ENCODE results near the gene RBM19. TPM values are rescaled to one million over a fixed set of nuclear protein-coding genes. Genes with fewer than 3 reads are reported as not detected.

Gene RBM19
- total and polyA plus RNA-seq, 2 donors (not counting 1 experiment from before 2014, with no cell fraction given): 10.5 to 16.5 TPM

- Histone ChIP-seq H4K20me1 (ENCODE audit: control insufficient read depth, extremely low read depth, insufficient read depth, low read length) (no peaks in the 10 kb centered on the region), H3K4me3 (replicated peaks in 1 of 4; ENCODE audit: control extremely low read depth in 1 of 4, insufficient read depth in 1 of 4, low read depth in 3 of 4, low read length in 4 of 4) (no peak overlapping the region), H3K4me1 (ENCODE audit: control insufficient read depth, extremely low read depth, insufficient read depth, low read length) (no peaks in the 10 kb centered on the region), H3K79me2 (ENCODE audit: control insufficient read depth, insufficient read depth, low read length) (no peaks in the 10 kb centered on the region), H3K27ac (ENCODE audit: insufficient read depth, low read length) (no peak overlapping the region), H3K4me2 (ENCODE audit: extremely low read depth, insufficient read depth, low read length) (no peak overlapping the region), H2AFZ (ENCODE audit: low read length) (no peak overlapping the region), H3K27me3 (ENCODE audit: control insufficient read depth, insufficient read depth, low read length) (no peaks in the 10 kb centered on the region), H3K9me3 (ENCODE audit: control insufficient read depth, insufficient read depth, low read depth, low read length) (no peaks in the 10 kb centered on the region), H3K9ac (ENCODE audit: insufficient read depth, low read length) (no peak overlapping the region), H3K36me3 (ENCODE audit: control insufficient read depth, insufficient read depth, low read length) (peaks cover 4% of the 10 kb centered on the region)
- TF ChIP-seq CTCF (conservative IDR thresholded peaks at IDR 0.05 in 1 of 2, IDR thresholded peaks at IDR 0.05 in 1 of 2; ENCODE audit: low read depth in 1 of 2, low read length in 2 of 2) (no peak), EZH2 (IDR thresholded peaks at IDR 0.05; ENCODE audit: low read length, missing control alignments) (no peak)
- DNase-seq (ENCODE audit: low read depth in 2 of 2): no peak
These were observed 25.0 kb downstream of the RBM19 start for GRCh38 chr12:113941208-113941486.

- Histone ChIP-seq H2AFZ (ENCODE audit: low read length) (no peak overlapping the region), H3K4me1 (ENCODE audit: control insufficient read depth, extremely low read depth, insufficient read depth, low read length) (no peaks in the 10 kb centered on the region), H3K79me2 (ENCODE audit: control insufficient read depth, insufficient read depth, low read length) (no peaks in the 10 kb centered on the region), H3K27me3 (ENCODE audit: control insufficient read depth, insufficient read depth, low read length) (no peaks in the 10 kb centered on the region), H3K9ac (ENCODE audit: insufficient read depth, low read length) (no peak overlapping the region), H3K27ac (ENCODE audit: insufficient read depth, low read length) (no peak overlapping the region), H4K20me1 (ENCODE audit: control insufficient read depth, extremely low read depth, insufficient read depth, low read length) (no peaks in the 10 kb centered on the region), H3K4me2 (ENCODE audit: extremely low read depth, insufficient read depth, low read length) (no peak overlapping the region), H3K4me3 (replicated peaks in 1 of 4; ENCODE audit: control extremely low read depth in 1 of 4, insufficient read depth in 1 of 4, low read depth in 3 of 4, low read length in 4 of 4) (no peak overlapping the region), H3K9me3 (ENCODE audit: control insufficient read depth, insufficient read depth, low read depth, low read length) (no peaks in the 10 kb centered on the region), H3K36me3 (ENCODE audit: control insufficient read depth, insufficient read depth, low read length) (peaks cover 4% of the 10 kb centered on the region)
- TF ChIP-seq CTCF (conservative IDR thresholded peaks at IDR 0.05 in 1 of 2, IDR thresholded peaks at IDR 0.05 in 1 of 2; ENCODE audit: low read depth in 1 of 2, low read length in 2 of 2): no peak
- TF ChIP-seq EZH2 (IDR thresholded peaks at IDR 0.05; ENCODE audit: low read length, missing control alignments): no peak
- no peak for DNase-seq (ENCODE audit: low read depth in 2 of 2)
These were observed 25.5 kb downstream of the RBM19 start for GRCh38 chr12:113940357-113941207.

- Histone ChIP-seq H3K36me3 (ENCODE audit: control insufficient read depth, insufficient read depth, low read length) (peaks cover 4% of the 10 kb centered on the region), H3K4me2 (ENCODE audit: extremely low read depth, insufficient read depth, low read length) (no peak overlapping the region), H4K20me1 (ENCODE audit: control insufficient read depth, extremely low read depth, insufficient read depth, low read length) (no peaks in the 10 kb centered on the region), H3K9me3 (ENCODE audit: control insufficient read depth, insufficient read depth, low read depth, low read length) (no peaks in the 10 kb centered on the region), H3K27ac (ENCODE audit: insufficient read depth, low read length) (no peak overlapping the region), H3K79me2 (ENCODE audit: control insufficient read depth, insufficient read depth, low read length) (no peaks in the 10 kb centered on the region), H3K27me3 (ENCODE audit: control insufficient read depth, insufficient read depth, low read length) (no peaks in the 10 kb centered on the region), H3K4me3 (replicated peaks in 1 of 4; ENCODE audit: control extremely low read depth in 1 of 4, insufficient read depth in 1 of 4, low read depth in 3 of 4, low read length in 4 of 4) (no peak overlapping the region), H2AFZ (ENCODE audit: low read length) (no peak overlapping the region), H3K4me1 (ENCODE audit: control insufficient read depth, extremely low read depth, insufficient read depth, low read length) (no peaks in the 10 kb centered on the region), H3K9ac (ENCODE audit: insufficient read depth, low read length) (no peak overlapping the region)
- no peak for DNase-seq (ENCODE audit: low read depth in 2 of 2)
- TF ChIP-seq EZH2 (IDR thresholded peaks at IDR 0.05; ENCODE audit: low read length, missing control alignments) (no peak), CTCF (conservative IDR thresholded peaks at IDR 0.05 in 1 of 2, IDR thresholded peaks at IDR 0.05 in 1 of 2; ENCODE audit: low read depth in 1 of 2, low read length in 2 of 2) (no peak)
These were observed 26.3 kb downstream of the RBM19 start for GRCh38 chr12:113939867-113940266.
